Endothelial cell of umbilical vein (primary cell): Measurements from ENCODE around the gene CCL4. TPM values are rescaled to one million over a fixed set of nuclear protein-coding genes. Genes with fewer than 3 reads are reported as not detected.
"Not testable (repeated sequence)": the region's sequence is repeated elsewhere in the genome, so short reads cannot be mapped to it uniquely, and the experiment has no call there.

Experiments used
- BruUV-seq: library from RNA; stranded (reverse); fragments of 400-500 nt; replicated peaks from 2 replicates; lab custom pipeline; 2021; lab: Mats Ljungman, UMichigan
- CTCF ChIA-PET: fragments of 300-600, 350-600 bp; sonication (Branson Sonifier 250); formaldehyde crosslinking; loops from one replicate; lab custom pipeline; 2021; ENCODE audit warnings: antibody characterized with exemption, inconsistent platforms; lab: Charles Lee
- POLR2A ChIA-PET: fragments of 300-600, 350-600 bp; sonication (Branson Sonifier 250); formaldehyde crosslinking; loops from one replicate; lab custom pipeline; 2021; ENCODE audit warnings: antibody characterized with exemption, inconsistent platforms; lab: Charles Lee
- DNase-seq: peaks from one replicate; pipeline ENCODE4 v3.0.0-alpha.2; 2011; ENCODE audit warnings: low read depth, low spot score
- FAIRE-seq: peaks from 2 replicates; lab custom pipeline; 2011; peaks lifted over from hg19 to GRCh38; lab: Jason Lieb, UNC
- H2AFZ ChIP-seq: 2 replicates; pipeline ENCODE4 v1.6.0; 2012; ENCODE audit warnings: low read depth, low read length, control low read depth, inconsistent platforms
- H3K27ac ChIP-seq: 2 replicates; pipeline ENCODE4 v1.5.1; 2011; ENCODE audit warnings: low read depth, mild to moderate bottlenecking, control low read depth, low read length, moderate library complexity; ENCODE audit not compliant: insufficient read depth
- H3K27me3 ChIP-seq, 2 experiments: 2 replicates each; pipeline versions ENCODE4 v1.6.0 to v1.6.1; 2011; ENCODE audit warnings: low read length in 2 of 2, mixed read lengths in 1 of 2; ENCODE audit not compliant: control insufficient read depth in 2 of 2, insufficient read depth in 2 of 2
- H3K36me3 ChIP-seq, 2 experiments: 2 replicates in 1 of 2; 3 replicates in 1 of 2; pipeline ENCODE4 v1.5.1; 2011; ENCODE audit warnings: low read length in 2 of 2, mild to moderate bottlenecking in 1 of 2, moderate library complexity in 1 of 2; ENCODE audit not compliant: control insufficient read depth in 2 of 2, insufficient read depth in 2 of 2; ENCODE audit errors: extremely low read depth in 1 of 2
- H3K4me1 ChIP-seq: 3 replicates; pipeline ENCODE4 v1.5.1; 2011; ENCODE audit warnings: mild to moderate bottlenecking, low read length; ENCODE audit not compliant: control insufficient read depth, insufficient read depth; ENCODE audit errors: extremely low read depth
- H3K4me2 ChIP-seq: 2 replicates; pipeline ENCODE4 v1.6.1; 2011; ENCODE audit warnings: low read length, control low read depth, mixed read lengths; ENCODE audit not compliant: insufficient read depth
- H3K4me3 ChIP-seq, 3 experiments: fragments of 200-600 bp in 1 of 3; sonication (generic), shearing (Covaris generic) in 1 of 3; replicated peaks in 1 of 3; 2 replicates each; pipeline ENCODE4 v1.5.1; 2011 to 2016; ENCODE audit warnings: control low read depth in 3 of 3, low read length in 3 of 3, mild to moderate bottlenecking in 2 of 3, inconsistent platforms in 1 of 3, low read depth in 1 of 3, moderate library complexity in 1 of 3; ENCODE audit not compliant: insufficient read depth in 1 of 3
- H3K79me2 ChIP-seq: 2 replicates; pipeline ENCODE4 v1.6.0; 2012; ENCODE audit warnings: low read length, inconsistent platforms; ENCODE audit not compliant: control insufficient read depth, insufficient read depth
- H3K9ac ChIP-seq: replicated peaks from 2 replicates; pipeline ENCODE3; 2011; ENCODE audit warnings: low read length, control low read depth; ENCODE audit not compliant: insufficient read depth; ENCODE audit errors: extremely low read depth
- H3K9me1 ChIP-seq: replicated peaks from 3 replicates; pipeline ENCODE4 v1.6.0; 2011; ENCODE audit warnings: mild to moderate bottlenecking, low read length; ENCODE audit not compliant: control insufficient read depth, insufficient read depth; ENCODE audit errors: extremely low read depth
- H3K9me3 ChIP-seq: replicated peaks from 2 replicates; pipeline ENCODE4 v1.5.1; 2012; ENCODE audit warnings: low read length, inconsistent platforms; ENCODE audit not compliant: control insufficient read depth, insufficient read depth
- H4K20me1 ChIP-seq: replicated peaks from 2 replicates; pipeline ENCODE3; 2011; ENCODE audit warnings: mild to moderate bottlenecking, low read length; ENCODE audit not compliant: control insufficient read depth, insufficient read depth; ENCODE audit errors: extremely low read depth
- EZH2 ChIP-seq: IDR thresholded peaks from 2 replicates; pipeline ENCODE4 v1.6.1; 2012; ENCODE audit warnings: borderline replicate concordance, low read depth, mild to moderate bottlenecking, moderate library complexity, low read length, inconsistent platforms; ENCODE audit not compliant: severe bottlenecking
- FOS ChIP-seq: IDR thresholded peaks from 2 replicates; pipeline ENCODE4 v1.6.1; 2011; ENCODE audit warnings: mild to moderate bottlenecking, low read length, moderate library complexity, borderline replicate concordance; ENCODE audit not compliant: insufficient read depth
- GATA2 ChIP-seq: IDR thresholded peaks from 2 replicates; pipeline ENCODE4 v1.7.0; 2011; ENCODE audit warnings: low read depth, mild to moderate bottlenecking, moderate library complexity, mixed read lengths, low read length; ENCODE audit not compliant: insufficient read length, insufficient read depth
- JUN ChIP-seq: IDR thresholded peaks from 2 replicates; pipeline ENCODE4 v1.6.1; 2011; ENCODE audit warnings: borderline replicate concordance, low read depth; ENCODE audit not compliant: insufficient read length, insufficient read depth
- MYC ChIP-seq: IDR thresholded peaks from one replicate; pipeline ENCODE4 v1.6.1; 2011; ENCODE audit warnings: mild to moderate bottlenecking, low read depth, low read length
- POLR2A ChIP-seq: IDR thresholded peaks from 2 replicates; pipeline ENCODE4 v1.6.1; 2012; ENCODE audit warnings: low read depth, mild to moderate bottlenecking, control low read depth, low read length
- POLR2AphosphoS5 ChIP-seq: IDR thresholded peaks from 2 replicates; pipeline ENCODE4 v1.6.1; 2012; ENCODE audit warnings: low read depth, mild to moderate bottlenecking, control low read depth, low read length, moderate library complexity; ENCODE audit not compliant: insufficient read depth
- dilution Hi-C: fragments of 300-500 bp; cut with MboI; formaldehyde crosslinking; loops from one replicate; pipeline ENCODE4 v1.15.0; 2019; ENCODE audit warnings: low sequenced_read_pairs; ENCODE audit not compliant: extremely low pct_ligation_motif_present
- intact Hi-C: fragments of 100-400 bp; cut with micrococcal nuclease; formaldehyde crosslinking; loops from one replicate; pipeline ENCODE4 v1.10.0; 2022
- polyA plus RNA-seq, 4 experiments: library from polyadenylated mRNA; depleted of rRNA in 3 of 4; stranded (reverse) in 3 of 4; unstranded in 1 of 4; fragments of >200 nt; gene quantifications; 2 replicates each; pipeline versions ENCODE4 v1.2.1 to v1.2.3, GENCODE V29; 2011 to 2012; ENCODE audit warnings: missing spikeins in 1 of 4
- total RNA-seq: library from RNA; stranded (reverse); gene quantifications from 2 replicates; pipeline ENCODE4 v1.2.3, GENCODE V29; 2021
- TF ChIP-seq, protein P1 (sequence below): IDR thresholded peaks from 2 replicates; pipeline ENCODE4 v1.6.1; 2011; ENCODE audit not compliant: insufficient read depth, insufficient read length
- TF ChIP-seq, protein P2 (sequence below), 2 donors: IDR thresholded peaks; 1 replicate in 1 of 2; 2 replicates in 1 of 2; pipeline ENCODE4 v1.5.1; 2011; ENCODE audit warnings: low read length in 2 of 2, mild to moderate bottlenecking in 2 of 2, moderate library complexity in 2 of 2, control low read depth in 1 of 2, inconsistent platforms in 1 of 2, low read depth in 1 of 2; ENCODE audit not compliant: insufficient read depth in 1 of 2; ENCODE audit errors: extremely low read depth in 1 of 2

The CCL4 gene
- total and polyA plus RNA-seq, 2 donors (not counting 3 experiments of a cell fraction or from before 2014, with no cell fraction given): not detected

DNA sequence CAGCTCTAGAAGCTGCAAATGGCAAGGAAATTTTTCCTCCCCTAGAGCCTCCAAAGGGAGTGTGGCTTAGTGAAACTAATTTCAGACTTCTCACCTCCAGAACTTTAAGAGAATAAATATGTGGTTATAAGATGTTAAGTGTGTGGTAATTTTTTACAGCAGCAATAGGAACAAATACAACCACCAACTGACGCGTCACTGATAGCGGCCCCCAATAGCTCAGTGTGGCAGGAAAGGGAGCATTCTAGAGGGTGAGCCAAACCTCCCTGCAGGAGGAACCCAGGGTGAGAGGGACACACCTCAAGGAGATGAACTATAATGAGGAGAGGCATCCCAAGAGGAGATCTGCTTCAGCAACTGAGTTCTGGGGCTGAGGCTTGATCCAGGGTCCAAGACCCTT is 4.0 kb downstream of the CCL4 start:
- no peaks in the 10 kb centered on the region for H3K9me3 ChIP-seq
- no TSS peak for BruUV-seq
- FAIRE-seq: no peak

DNA sequence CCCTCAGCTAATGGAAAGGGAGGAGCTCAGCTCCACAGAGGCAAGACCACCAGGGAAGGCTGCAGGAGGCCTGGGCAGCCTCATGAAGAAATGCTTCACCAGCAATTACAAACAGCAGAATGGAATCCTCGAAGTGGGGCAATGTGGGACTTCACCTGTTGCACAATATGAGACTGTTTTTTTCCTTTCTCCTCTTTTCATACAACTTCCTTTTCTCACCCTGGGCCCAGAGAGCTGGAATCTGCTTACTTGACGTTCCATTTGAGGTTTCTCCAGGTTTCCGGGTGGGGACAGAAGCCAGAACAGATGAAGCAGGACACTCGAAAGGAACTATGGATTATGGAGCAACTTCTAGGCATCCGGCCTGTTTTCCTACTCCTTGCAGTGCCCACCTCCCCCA is 4.6 kb downstream of the CCL4 start:
- H3K27me3 ChIP-seq, H3K27ac ChIP-seq, H3K4me3 ChIP-seq, H2AFZ ChIP-seq, FAIRE-seq, BruUV-seq, DNase-seq, H3K4me2 ChIP-seq, H3K9me1 ChIP-seq, H3K79me2 ChIP-seq, H3K36me3 ChIP-seq, POLR2A ChIA-PET, H3K4me1 ChIP-seq, H4K20me1 ChIP-seq, intact Hi-C loops, H3K9ac ChIP-seq, H3K9me3 ChIP-seq, dilution Hi-C loops: not testable (repeated sequence)
- CTCF ChIA-PET: interaction anchor here (1.2 kb wide), 1 partner anchor 36 kb away, joined by 3 read pairs; no protein-coding TSS in a partner anchor

More for the DNA sequence above, 4.0 kb downstream of the CCL4 start:
- TF ChIP-seq, protein P1, sequence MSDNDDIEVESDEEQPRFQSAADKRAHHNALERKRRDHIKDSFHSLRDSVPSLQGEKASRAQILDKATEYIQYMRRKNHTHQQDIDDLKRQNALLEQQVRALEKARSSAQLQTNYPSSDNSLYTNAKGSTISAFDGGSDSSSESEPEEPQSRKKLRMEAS: no peak
- TF ChIP-seq GATA2: no peak
- TF ChIP-seq POLR2AphosphoS5: no peak
- TF ChIP-seq POLR2A: no peak
- TF ChIP-seq, protein P2, sequence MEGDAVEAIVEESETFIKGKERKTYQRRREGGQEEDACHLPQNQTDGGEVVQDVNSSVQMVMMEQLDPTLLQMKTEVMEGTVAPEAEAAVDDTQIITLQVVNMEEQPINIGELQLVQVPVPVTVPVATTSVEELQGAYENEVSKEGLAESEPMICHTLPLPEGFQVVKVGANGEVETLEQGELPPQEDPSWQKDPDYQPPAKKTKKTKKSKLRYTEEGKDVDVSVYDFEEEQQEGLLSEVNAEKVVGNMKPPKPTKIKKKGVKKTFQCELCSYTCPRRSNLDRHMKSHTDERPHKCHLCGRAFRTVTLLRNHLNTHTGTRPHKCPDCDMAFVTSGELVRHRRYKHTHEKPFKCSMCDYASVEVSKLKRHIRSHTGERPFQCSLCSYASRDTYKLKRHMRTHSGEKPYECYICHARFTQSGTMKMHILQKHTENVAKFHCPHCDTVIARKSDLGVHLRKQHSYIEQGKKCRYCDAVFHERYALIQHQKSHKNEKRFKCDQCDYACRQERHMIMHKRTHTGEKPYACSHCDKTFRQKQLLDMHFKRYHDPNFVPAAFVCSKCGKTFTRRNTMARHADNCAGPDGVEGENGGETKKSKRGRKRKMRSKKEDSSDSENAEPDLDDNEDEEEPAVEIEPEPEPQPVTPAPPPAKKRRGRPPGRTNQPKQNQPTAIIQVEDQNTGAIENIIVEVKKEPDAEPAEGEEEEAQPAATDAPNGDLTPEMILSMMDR (IDR thresholded peaks at IDR 0.05; ENCODE audit: extremely low read depth in 1 of 2, insufficient read depth in 1 of 2, low read depth in 1 of 2, low read length in 2 of 2): no peak
- no peak for TF ChIP-seq JUN
- TF ChIP-seq MYC: no peak
- TF ChIP-seq EZH2: no peak
- TF ChIP-seq FOS: no peak
- Histone ChIP-seq H2AFZ (no peak overlapping the region), H3K4me2 (no peak overlapping the region), H3K79me2 (no peaks in the 10 kb centered on the region), H3K27me3 (no peaks in the 10 kb centered on the region), H3K4me1 (no peaks in the 10 kb centered on the region), H3K27ac (no peak overlapping the region), H4K20me1 (no peaks in the 10 kb centered on the region), H3K9me1 (no peaks in the 10 kb centered on the region), H3K9ac (no peak overlapping the region), H3K36me3 (no peaks in the 10 kb centered on the region), H3K4me3 (no peak overlapping the region)
- ChIA-PET CTCF (no interaction called here), POLR2A (no interaction called here)
- dilution Hi-C loops (no loop called here), intact Hi-C loops (no loop called here)
- no peak for DNase-seq
